Measurements from ENCODE around the gene DOCK10.

DOCK10 gene

DNA sequence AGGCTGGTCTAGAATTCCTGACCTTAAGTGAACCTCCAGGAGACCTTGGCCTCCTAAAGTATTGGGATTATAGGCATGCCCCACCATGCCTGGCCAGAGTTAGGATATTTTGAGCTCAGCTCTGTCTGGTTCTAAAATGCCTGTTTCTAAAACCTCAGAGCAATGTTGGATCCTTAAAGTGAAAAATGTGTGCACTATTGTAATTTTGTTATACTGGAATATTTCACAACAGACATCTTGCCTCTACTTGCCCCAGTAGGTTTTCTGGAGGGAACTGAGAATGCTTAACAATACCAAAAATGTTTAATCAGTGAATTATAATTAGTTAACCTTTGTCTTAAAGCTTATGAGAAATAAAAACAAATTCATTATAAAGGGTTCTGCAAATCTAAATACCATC is 181.5 kb downstream of the DOCK10 start:
- H3K4me3 ChIP-seq (ENCODE audit: low read depth, low read length), result no peak overlapping the region
- TF ChIP-seq, protein P1, sequence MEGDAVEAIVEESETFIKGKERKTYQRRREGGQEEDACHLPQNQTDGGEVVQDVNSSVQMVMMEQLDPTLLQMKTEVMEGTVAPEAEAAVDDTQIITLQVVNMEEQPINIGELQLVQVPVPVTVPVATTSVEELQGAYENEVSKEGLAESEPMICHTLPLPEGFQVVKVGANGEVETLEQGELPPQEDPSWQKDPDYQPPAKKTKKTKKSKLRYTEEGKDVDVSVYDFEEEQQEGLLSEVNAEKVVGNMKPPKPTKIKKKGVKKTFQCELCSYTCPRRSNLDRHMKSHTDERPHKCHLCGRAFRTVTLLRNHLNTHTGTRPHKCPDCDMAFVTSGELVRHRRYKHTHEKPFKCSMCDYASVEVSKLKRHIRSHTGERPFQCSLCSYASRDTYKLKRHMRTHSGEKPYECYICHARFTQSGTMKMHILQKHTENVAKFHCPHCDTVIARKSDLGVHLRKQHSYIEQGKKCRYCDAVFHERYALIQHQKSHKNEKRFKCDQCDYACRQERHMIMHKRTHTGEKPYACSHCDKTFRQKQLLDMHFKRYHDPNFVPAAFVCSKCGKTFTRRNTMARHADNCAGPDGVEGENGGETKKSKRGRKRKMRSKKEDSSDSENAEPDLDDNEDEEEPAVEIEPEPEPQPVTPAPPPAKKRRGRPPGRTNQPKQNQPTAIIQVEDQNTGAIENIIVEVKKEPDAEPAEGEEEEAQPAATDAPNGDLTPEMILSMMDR (IDR thresholded peaks at IDR 0.05; ENCODE audit: control insufficient read depth, extremely low read depth, insufficient read depth), result no peak
- DNase-seq (ENCODE audit: low read depth), result no peak

DNA sequence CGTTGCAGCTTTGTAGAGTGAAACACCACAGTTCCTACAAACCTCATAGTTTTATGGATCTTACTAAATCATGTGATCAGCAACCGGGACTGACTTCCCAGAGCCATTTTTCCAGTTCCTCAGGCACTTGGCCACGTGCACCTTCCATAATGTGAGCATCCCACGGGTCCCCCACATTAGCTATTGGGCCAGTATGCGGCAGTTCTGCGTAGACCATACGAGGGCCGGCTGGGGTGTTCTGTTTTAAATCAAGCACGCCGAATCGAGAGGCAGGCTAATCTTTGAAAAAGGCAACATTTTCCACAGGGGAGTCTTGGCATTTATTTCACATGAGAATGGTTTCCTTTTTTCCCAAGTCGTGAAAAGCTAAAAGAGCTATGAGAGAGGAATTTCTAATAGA is 190.5 kb downstream of the DOCK10 start:
- TF ChIP-seq, protein P1 (IDR thresholded peaks at IDR 0.05; ENCODE audit: control insufficient read depth, extremely low read depth, insufficient read depth), result no peak
- no peak for DNase-seq (ENCODE audit: low read depth)
- H3K4me3 ChIP-seq (ENCODE audit: low read depth, low read length), result no peak overlapping the region

DNA sequence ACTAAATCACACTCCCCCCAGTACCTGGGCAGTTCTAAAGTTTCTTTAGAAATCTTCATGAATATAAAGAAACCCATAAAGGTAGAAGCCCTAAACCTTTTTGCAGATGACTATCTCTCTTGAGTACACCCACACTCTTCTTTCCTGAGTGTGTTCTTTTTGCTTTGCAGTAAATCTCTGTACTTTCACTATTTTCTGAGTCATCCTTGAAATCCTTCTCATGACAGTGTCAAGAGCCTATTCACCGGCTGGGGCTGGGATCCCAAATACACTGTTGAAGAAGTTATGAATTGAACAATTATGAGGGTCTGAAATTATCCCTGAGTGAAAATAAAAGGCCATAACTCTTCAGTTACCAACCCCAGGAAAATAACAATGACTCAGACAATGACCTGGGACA is 192.2 kb downstream of the DOCK10 start:
- TF ChIP-seq, protein P1 (IDR thresholded peaks at IDR 0.05; ENCODE audit: control insufficient read depth, extremely low read depth, insufficient read depth), result no peak
- H3K4me3 ChIP-seq (ENCODE audit: low read depth, low read length), result no peak overlapping the region
- DNase-seq (ENCODE audit: low read depth), result no peak

DNA sequence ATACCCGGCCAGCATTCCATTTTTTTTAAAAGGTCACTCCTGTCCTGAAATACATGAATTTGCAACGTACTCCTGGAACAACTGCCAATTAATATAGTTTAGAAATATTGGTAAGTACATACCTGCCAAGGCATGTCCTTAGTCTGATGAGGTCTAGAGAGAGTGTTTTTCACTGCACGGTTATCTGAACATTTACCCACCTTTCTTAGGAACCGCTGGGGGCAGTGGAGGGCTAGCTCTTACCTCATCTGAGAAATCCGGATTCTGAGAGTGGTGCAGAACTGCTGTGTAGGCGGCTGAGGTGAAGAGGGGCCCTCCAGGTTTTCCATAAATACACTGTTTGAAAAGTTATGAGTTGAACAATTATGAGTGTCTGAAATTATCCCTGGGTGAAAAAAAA is 193.0 kb downstream of the DOCK10 start:
- DNase-seq (ENCODE audit: low read depth), result no peak
- TF ChIP-seq, protein P1 (IDR thresholded peaks at IDR 0.05; ENCODE audit: control insufficient read depth, extremely low read depth, insufficient read depth), result no peak
- no peak overlapping the region for H3K4me3 ChIP-seq (ENCODE audit: low read depth, low read length)

DNA sequence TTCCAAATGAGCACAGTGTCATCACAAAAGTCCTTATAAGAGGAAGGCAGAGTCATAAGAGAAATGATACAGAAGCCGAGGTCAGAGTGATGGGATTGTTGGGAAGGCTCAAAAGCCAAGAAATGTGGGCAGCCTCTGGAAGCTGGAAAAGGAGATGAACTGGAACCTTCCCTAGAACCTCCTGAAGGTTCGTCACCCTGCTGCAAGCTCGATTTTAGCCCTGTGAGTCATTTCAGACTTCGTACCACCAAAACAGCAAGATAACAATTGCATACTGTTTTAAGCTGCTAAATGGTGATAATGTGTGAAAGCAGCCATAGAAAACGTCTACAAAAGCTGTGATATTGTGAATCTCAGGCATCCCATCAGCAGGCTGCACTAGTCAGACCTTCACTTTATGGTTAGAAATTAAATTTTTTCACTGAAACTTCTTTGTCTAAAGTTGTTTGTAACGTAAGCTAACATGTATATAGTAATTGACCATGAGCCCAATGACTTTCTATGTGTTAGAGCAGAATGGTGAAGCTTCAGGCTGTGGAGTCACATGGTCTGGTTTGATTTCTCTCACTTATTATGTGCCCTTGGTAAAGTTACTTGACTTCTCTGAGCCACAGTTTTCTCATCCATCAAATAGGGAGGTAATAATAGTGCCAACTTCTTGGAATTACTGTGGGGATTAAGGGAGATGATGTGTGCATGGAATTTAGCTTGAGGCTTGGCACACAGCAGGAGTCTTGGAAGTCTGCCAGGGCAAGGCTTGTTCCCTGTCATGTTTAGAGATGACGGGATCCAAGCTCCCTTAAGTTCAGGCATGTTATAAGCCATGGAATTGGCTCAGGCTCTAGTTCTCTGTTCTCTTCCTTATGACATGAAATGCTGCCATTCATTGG is 194.1 kb downstream of the DOCK10 start:
- peak; percentile 76 for DNase-seq (ENCODE audit: low read depth)
- TF ChIP-seq, protein P1 (IDR thresholded peaks at IDR 0.05; ENCODE audit: control insufficient read depth, extremely low read depth, insufficient read depth), result no peak
- no peak overlapping the region for H3K4me3 ChIP-seq (ENCODE audit: low read depth, low read length)

DNA sequence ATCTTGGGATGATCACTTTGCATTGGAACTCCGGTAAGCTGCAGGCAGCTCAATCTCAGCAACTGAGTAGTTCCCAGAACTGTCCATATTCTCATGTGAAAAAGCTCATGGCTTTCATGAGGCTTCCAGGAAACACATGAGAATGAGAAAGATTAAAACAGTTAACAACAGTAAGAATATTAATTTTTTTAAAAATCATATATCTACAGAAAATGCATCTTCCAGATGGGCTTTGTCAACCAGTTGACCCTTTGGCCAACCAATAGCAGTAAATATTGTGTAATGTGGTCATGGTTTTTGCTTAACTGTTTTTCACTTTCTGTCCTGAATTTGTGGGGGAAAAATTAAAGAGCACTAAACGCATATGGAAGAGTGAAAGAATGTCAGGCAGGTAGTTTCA is 194.9 kb downstream of the DOCK10 start:
- no peak for DNase-seq (ENCODE audit: low read depth)
- TF ChIP-seq, protein P1 (IDR thresholded peaks at IDR 0.05; ENCODE audit: control insufficient read depth, extremely low read depth, insufficient read depth), result no peak
- H3K4me3 ChIP-seq (ENCODE audit: low read depth, low read length), result no peak overlapping the region

DNA sequence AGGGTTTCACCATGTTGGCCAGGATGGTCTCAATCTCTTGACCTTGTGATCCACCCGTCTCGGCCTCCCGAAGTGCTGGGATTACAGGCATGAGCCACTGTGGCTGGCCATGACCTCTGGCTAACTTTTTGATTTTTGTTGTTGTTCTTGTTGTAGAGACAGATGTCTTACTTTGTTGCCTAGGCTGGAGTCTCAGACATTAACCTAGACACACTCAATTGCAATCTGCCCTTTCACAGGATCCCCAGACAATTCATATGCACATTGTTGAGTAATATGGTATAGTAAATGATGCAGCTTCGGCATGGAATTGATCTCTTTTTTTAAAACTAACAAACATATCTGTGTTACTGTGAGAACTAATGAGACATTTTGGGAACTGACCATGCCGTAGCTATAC is 195.6 kb downstream of the DOCK10 start:
- TF ChIP-seq, protein P1 (IDR thresholded peaks at IDR 0.05; ENCODE audit: control insufficient read depth, extremely low read depth, insufficient read depth), result no peak
- DNase-seq (ENCODE audit: low read depth), result no peak
- H3K4me3 ChIP-seq (ENCODE audit: low read depth, low read length), result no peak overlapping the region
